PFSK-1 (cell line): ENCODE results near the gene AIRE.

Experiments
- FOXP2 ChIP-seq: optimal IDR thresholded peaks from 2 replicates; pipeline ENCODE3; 2011; ENCODE audit warnings: borderline replicate concordance, control low read depth, inconsistent platforms; ENCODE audit not compliant: insufficient read depth; ENCODE audit errors: extremely low read length, extremely low read depth
- POLR2AphosphoS5 ChIP-seq: IDR thresholded peaks from 2 replicates; pipeline ENCODE4 v1.6.1; 2012; ENCODE audit warnings: low read depth, mild to moderate bottlenecking, control low read depth, low read length, moderate library complexity
- SIN3A ChIP-seq: IDR thresholded peaks from 2 replicates; pipeline ENCODE4 v1.6.1; 2012; ENCODE audit warnings: mild to moderate bottlenecking, low read length, moderate library complexity, borderline replicate concordance; ENCODE audit not compliant: insufficient read depth
- TAF1 ChIP-seq: IDR thresholded peaks from 2 replicates; pipeline ENCODE4 v1.6.1; 2012; ENCODE audit warnings: low read length, control low read depth, borderline replicate concordance; ENCODE audit not compliant: insufficient read depth
- TF ChIP-seq, protein P1 (sequence below), 2 experiments: IDR thresholded peaks; 2 replicates each; pipeline versions ENCODE4 v1.6.1 to v1.8.0; 2011 to 2012; ENCODE audit warnings: low read depth in 2 of 2, low read length in 2 of 2, control low read depth in 1 of 2, inconsistent platforms in 1 of 2, mild to moderate bottlenecking in 1 of 2, moderate library complexity in 1 of 2; ENCODE audit not compliant: insufficient read depth in 1 of 2

Gene AIRE

DNA sequence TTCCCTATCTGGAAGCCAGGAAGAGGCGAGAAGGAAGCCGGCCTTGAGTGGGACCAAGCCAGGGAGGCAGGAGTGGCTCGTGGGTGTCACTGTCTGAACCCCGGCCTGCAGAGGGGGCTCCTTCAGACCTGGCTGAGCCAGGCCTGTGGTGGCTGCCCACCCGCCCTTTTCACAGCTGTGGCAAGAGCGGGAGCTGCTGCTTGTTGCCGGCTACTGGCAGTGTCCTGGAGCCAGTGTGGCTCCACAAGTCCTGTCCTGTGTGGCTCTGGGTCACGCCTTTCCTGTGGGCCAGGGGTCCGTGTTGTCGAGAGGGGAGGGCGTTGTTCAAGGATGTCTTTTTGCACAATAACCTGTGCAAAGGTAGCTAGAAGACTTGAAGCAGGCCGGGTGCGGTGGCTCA, 15.5 kb downstream of the AIRE start:
- TF ChIP-seq TAF1: no peak
- TF ChIP-seq POLR2AphosphoS5: no peak
- no peak for TF ChIP-seq FOXP2
- no peak for TF ChIP-seq SIN3A
- TF ChIP-seq, protein P1, sequence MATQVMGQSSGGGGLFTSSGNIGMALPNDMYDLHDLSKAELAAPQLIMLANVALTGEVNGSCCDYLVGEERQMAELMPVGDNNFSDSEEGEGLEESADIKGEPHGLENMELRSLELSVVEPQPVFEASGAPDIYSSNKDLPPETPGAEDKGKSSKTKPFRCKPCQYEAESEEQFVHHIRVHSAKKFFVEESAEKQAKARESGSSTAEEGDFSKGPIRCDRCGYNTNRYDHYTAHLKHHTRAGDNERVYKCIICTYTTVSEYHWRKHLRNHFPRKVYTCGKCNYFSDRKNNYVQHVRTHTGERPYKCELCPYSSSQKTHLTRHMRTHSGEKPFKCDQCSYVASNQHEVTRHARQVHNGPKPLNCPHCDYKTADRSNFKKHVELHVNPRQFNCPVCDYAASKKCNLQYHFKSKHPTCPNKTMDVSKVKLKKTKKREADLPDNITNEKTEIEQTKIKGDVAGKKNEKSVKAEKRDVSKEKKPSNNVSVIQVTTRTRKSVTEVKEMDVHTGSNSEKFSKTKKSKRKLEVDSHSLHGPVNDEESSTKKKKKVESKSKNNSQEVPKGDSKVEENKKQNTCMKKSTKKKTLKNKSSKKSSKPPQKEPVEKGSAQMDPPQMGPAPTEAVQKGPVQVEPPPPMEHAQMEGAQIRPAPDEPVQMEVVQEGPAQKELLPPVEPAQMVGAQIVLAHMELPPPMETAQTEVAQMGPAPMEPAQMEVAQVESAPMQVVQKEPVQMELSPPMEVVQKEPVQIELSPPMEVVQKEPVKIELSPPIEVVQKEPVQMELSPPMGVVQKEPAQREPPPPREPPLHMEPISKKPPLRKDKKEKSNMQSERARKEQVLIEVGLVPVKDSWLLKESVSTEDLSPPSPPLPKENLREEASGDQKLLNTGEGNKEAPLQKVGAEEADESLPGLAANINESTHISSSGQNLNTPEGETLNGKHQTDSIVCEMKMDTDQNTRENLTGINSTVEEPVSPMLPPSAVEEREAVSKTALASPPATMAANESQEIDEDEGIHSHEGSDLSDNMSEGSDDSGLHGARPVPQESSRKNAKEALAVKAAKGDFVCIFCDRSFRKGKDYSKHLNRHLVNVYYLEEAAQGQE (IDR thresholded peaks at IDR 0.05; ENCODE audit: insufficient read depth in 1 of 2, low read depth in 2 of 2, low read length in 2 of 2): no peak

DNA sequence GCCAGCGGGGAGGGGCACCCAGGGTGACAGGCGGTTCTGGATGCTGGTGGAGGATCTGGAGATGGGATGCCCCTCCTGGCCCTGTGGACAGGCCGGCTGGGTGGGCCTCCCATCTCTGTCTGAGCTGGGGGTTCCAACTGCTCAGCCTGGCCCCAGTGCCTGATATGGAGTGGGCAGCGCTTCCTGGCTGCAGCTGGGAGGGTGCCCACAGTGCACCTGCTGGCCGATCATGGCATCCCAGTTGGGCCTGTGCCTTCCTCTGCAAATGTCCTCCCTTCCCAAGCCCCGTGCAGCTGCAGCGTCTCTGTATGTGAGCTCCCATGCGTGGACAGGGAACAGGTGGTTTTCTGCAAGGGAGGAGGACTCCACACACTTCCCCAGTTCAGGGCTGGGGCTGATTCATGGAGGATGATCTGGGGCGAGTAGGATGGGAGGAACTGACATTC, 16.3 kb downstream of the AIRE start:
- TF ChIP-seq POLR2AphosphoS5: no peak
- no peak for TF ChIP-seq FOXP2
- TF ChIP-seq, protein P1 (IDR thresholded peaks at IDR 0.05; ENCODE audit: insufficient read depth in 1 of 2, low read depth in 2 of 2, low read length in 2 of 2): no peak
- TF ChIP-seq SIN3A: no peak
- TF ChIP-seq TAF1: no peak

- TF ChIP-seq, protein P1 (IDR thresholded peaks at IDR 0.05; ENCODE audit: insufficient read depth in 1 of 2, low read depth in 2 of 2, low read length in 2 of 2): no peak
- TF ChIP-seq TAF1 (no peak), FOXP2 (no peak), SIN3A (no peak), POLR2AphosphoS5 (no peak)
Measured at GRCh38 chr21:44303490-44303981, 17.9 kb downstream of the AIRE start.

DNA sequence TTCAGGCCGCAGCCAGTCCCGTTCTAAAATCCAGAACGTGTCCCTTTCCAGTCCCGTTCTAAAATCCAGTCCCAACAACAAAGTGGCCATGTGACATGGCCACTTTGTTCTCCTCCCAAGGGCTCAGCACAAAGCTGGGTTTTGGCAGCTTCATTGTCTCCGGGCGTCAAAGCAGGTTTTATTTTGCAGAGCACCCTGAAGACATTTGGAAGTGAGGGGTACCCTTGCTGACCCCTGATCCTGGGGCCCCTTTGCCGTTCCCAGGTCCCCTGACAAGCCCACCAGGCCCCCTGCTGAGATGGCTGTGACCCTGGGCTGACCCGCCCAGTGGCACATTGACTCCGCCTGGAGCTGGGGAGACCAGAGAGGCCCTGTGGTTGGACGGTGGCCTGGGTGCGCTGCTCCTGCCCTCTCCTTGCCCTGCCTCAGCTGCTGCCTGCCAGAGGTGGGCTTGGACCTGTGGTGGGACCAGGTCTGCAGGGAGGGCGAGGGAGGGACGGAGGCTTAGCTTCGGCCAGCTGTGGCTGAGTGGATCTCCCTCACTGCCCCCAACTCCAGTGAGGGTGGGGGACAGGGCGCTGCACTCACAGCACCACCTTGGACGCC, 18.4 kb downstream of the AIRE start:
- TF ChIP-seq TAF1: no peak
- no peak for TF ChIP-seq SIN3A
- TF ChIP-seq FOXP2: no peak
- TF ChIP-seq, protein P1 (IDR thresholded peaks at IDR 0.05; ENCODE audit: insufficient read depth in 1 of 2, low read depth in 2 of 2, low read length in 2 of 2): no peak
- TF ChIP-seq POLR2AphosphoS5: no peak

GRCh38 chr21:44304877-44305293, 19.2 kb downstream of the AIRE start:
- no peak for TF ChIP-seq POLR2AphosphoS5

GRCh38 chr21:44305691-44306090, 20.0 kb downstream of the AIRE start:
- TF ChIP-seq, protein P1 (IDR thresholded peaks at IDR 0.05; ENCODE audit: insufficient read depth in 1 of 2, low read depth in 2 of 2, low read length in 2 of 2): no peak
- TF ChIP-seq FOXP2: no peak
